Ishikawa (cell line): ENCODE measurements around the gene C1QTNF4.

Experiments used
- CEBPB ChIP-seq: IDR thresholded peaks from 2 replicates; pipeline ENCODE4 v1.6.1; 2012
- FOXM1 ChIP-seq: IDR thresholded peaks from 2 replicates; pipeline ENCODE4 v1.6.1; 2012; ENCODE audit warnings: low read depth, borderline replicate concordance
- REST ChIP-seq: IDR thresholded peaks from 2 replicates; pipeline ENCODE4 v1.6.1; 2012; ENCODE audit warnings: low read depth, mild to moderate bottlenecking
- TAF1 ChIP-seq: IDR thresholded peaks from 2 replicates; pipeline ENCODE4 v1.6.1; 2012; ENCODE audit warnings: low read depth, mild to moderate bottlenecking
- ZBTB7A ChIP-seq: IDR thresholded peaks from 2 replicates; pipeline ENCODE4 v1.6.1; 2012; ENCODE audit warnings: low read depth

GRCh38 chr11:47631473-47631872 lies 37.3 kb upstream of the C1QTNF4 start:
- TF ChIP-seq CEBPB (no peak), TAF1 (no peak), REST (no peak), ZBTB7A (no peak), FOXM1 (no peak)
